Activated CD4-positive, alpha-beta memory T cell treated with anti-CD3 and anti-CD28 coated beads, Interleukin-2, amount 10 ng/mL, durations not matched to agents 7 days and 5 days (primary cell): ENCODE results near the gene CAMK2B. TPM values are rescaled to one million over a fixed set of nuclear protein-coding genes. Genes with fewer than 3 reads are reported as not detected.

Source experiments
- CTCF ChIA-PET: fragments of 350-600 bp; sonication (Branson Sonifier 250); formaldehyde crosslinking; loops from one replicate; lab custom pipeline; 2021; ENCODE audit warnings: antibody characterized with exemption, inconsistent platforms; lab: Charles Lee
- POLR2A ChIA-PET: fragments of 350-600 bp; sonication (Branson Sonifier 250); formaldehyde crosslinking; loops from one replicate; lab custom pipeline; 2021; ENCODE audit warnings: antibody characterized with exemption; lab: Charles Lee
- DNase-seq: peaks from one replicate; pipeline ENCODE4 v3.0.0-alpha.2; 2020
- H3K27ac Mint-ChIP-seq: one replicate; pipeline ENCODE4 v1.8.0; 2021; ENCODE audit warnings: mild to moderate bottlenecking, mixed read lengths
- H3K27me3 Mint-ChIP-seq: one replicate; pipeline ENCODE4 v1.8.0; 2021; ENCODE audit warnings: mixed read lengths
- H3K36me3 Mint-ChIP-seq: one replicate; pipeline ENCODE4 v1.8.0; 2021; ENCODE audit warnings: low read depth, mixed read lengths
- H3K4me1 Mint-ChIP-seq: one replicate; pipeline ENCODE4 v1.8.0; 2021; ENCODE audit warnings: mixed read lengths
- H3K4me3 Mint-ChIP-seq: one replicate; pipeline ENCODE4 v1.8.0; 2021; ENCODE audit warnings: mild to moderate bottlenecking, mixed read lengths
- H3K9me3 Mint-ChIP-seq: one replicate; pipeline ENCODE4 v1.8.0; 2021; ENCODE audit warnings: mixed read lengths
- total RNA-seq, 2 experiments: library from RNA; stranded (reverse); gene quantifications; one replicate each; pipeline ENCODE4 v1.2.3, GENCODE V29; 2021

CAMK2B gene
- total RNA-seq, 2 experiments from 2014 or later: 0.10 TPM; not detected in 1

DNA sequence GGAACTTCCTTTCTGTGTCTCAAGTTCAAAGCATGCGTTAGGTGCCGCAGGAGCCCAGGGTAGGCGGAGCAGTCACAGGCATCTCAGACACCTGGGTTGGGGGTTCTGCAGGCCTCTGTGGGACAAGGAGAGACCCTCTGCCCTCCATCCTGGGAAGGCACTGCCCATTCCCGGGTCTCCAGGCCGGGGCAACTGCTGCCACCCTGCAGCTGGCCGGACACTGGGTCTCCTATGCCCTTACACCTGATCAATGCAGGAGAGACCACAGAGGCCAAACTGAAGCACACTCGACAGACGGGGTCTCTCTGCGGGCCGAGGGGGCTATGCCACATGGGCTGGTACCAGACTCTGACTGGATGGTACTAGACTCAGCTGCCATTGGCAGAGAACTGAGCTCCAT lies 87.7 kb downstream of the CAMK2B start:
- Mint-ChIP-seq H3K4me3 (no peak overlapping the region), H3K27me3 (no peaks in the 10 kb centered on the region), H3K9me3 (no peaks in the 10 kb centered on the region), H3K36me3 (no peaks in the 10 kb centered on the region), H3K4me1 (no peaks in the 10 kb centered on the region), H3K27ac (no peak overlapping the region)
- ChIA-PET CTCF (no interaction called here), POLR2A (no interaction called here)
- no peak for DNase-seq

- Mint-ChIP-seq H3K36me3 (no peaks in the 10 kb centered on the region), H3K27me3 (no peaks in the 10 kb centered on the region), H3K27ac (no peak overlapping the region), H3K4me1 (no peaks in the 10 kb centered on the region), H3K9me3 (no peaks in the 10 kb centered on the region), H3K4me3 (no peak overlapping the region)
- ChIA-PET CTCF (no interaction called here), POLR2A (no interaction called here)
- no peak for DNase-seq
These were observed 89.1 kb downstream of the CAMK2B start for GRCh38 chr7:44236333-44236728.

- no peak overlapping the region for H3K4me3 Mint-ChIP-seq
- H3K4me1 Mint-ChIP-seq: no peaks in the 10 kb centered on the region
- CTCF ChIA-PET: no interaction called here
- no peaks in the 10 kb centered on the region for H3K27me3 Mint-ChIP-seq
- H3K27ac Mint-ChIP-seq: no peak overlapping the region
- no peaks in the 10 kb centered on the region for H3K36me3 Mint-ChIP-seq
- H3K9me3 Mint-ChIP-seq: no peaks in the 10 kb centered on the region
- POLR2A ChIA-PET: no interaction called here
- DNase-seq: no peak
These were observed 89.6 kb downstream of the CAMK2B start for GRCh38 chr7:44235582-44236332.

DNA sequence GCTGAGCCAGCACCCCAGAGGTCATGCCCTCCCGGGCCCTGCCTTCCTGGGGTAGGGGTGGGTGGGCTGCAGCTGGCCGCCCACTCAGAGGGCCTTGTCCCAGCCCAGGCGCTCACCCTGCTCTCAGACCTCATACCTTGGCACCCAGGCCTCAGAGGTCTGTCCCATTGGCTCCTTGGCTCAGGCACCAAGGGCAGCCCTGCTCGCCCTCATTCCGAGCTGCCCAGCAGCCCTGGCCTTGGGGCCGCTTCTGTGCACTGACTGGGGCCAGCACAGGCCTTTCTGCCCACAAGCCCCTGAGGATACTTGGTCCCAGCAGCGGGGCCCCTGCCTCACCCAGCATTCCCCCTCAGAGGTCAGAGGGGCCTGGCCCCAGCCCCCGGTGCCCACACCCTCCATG lies 90.3 kb downstream of the CAMK2B start:
- no peak overlapping the region for H3K4me3 Mint-ChIP-seq
- no peaks in the 10 kb centered on the region for H3K9me3 Mint-ChIP-seq
- no peak for DNase-seq
- ChIA-PET CTCF (no interaction called here), POLR2A (interaction anchor here (0.9 kb wide), 1 partner anchor 34 kb away, joined by 3 read pairs; no protein-coding TSS in a partner anchor)
- H3K36me3 Mint-ChIP-seq: no peaks in the 10 kb centered on the region
- H3K27me3 Mint-ChIP-seq: no peaks in the 10 kb centered on the region
- no peaks in the 10 kb centered on the region for H3K4me1 Mint-ChIP-seq
- no peak overlapping the region for H3K27ac Mint-ChIP-seq

DNA sequence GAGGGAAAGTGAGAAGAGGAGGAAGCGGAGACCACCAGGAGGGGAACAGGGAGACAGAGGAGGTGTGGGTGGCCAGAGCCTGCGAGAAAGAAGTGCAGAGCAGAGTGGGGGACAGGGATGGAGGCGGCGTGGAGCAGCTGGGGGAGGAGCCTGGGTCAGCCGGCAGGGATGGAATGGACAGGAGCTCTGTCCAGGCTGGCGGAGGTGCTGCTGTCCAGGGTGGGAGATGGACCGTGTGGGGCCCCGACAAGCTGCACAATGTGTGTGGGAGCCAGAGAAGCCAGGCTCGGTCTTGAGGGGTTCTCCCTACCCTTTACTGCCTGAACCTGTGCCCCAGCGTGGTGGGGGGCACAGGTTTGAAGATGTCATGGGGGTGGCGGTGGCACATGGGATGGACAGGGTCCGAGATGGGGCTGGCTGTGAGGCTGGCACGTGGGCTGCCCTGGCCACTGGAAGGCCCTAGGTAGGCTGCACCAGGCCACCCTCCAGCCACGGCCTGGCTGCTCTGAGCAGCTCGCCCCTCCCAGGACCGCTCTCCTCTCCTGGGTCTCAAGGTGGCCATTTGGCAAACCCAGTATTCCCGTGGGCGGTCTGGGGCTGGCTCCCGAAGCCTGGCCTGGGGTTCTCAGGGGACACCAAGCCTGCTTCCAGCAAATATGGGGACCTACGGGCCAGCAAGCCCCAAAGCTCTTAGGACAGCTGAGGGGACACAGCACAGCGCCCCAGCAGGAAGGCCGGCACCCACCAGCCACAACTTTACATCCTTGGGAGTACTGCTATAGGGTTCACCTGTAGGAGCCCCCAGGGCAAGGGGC lies 92.3 kb downstream of the CAMK2B start:
- ChIA-PET POLR2A (no interaction called here), CTCF (no interaction called here)
- Mint-ChIP-seq H3K27ac (no peak overlapping the region), H3K9me3 (no peaks in the 10 kb centered on the region), H3K4me3 (no peak overlapping the region), H3K36me3 (no peaks in the 10 kb centered on the region), H3K27me3 (no peaks in the 10 kb centered on the region), H3K4me1 (no peaks in the 10 kb centered on the region)
- DNase-seq: no peak

- H3K27ac Mint-ChIP-seq: no peak overlapping the region
- H3K9me3 Mint-ChIP-seq: no peaks in the 10 kb centered on the region
- CTCF ChIA-PET: no interaction called here
- no peak overlapping the region for H3K4me3 Mint-ChIP-seq
- POLR2A ChIA-PET: no interaction called here
- no peaks in the 10 kb centered on the region for H3K27me3 Mint-ChIP-seq
- H3K36me3 Mint-ChIP-seq: no peaks in the 10 kb centered on the region
- DNase-seq: no peak
- H3K4me1 Mint-ChIP-seq: no peaks in the 10 kb centered on the region
These were observed 93.0 kb downstream of the CAMK2B start for GRCh38 chr7:44232396-44232795.

GRCh38 chr7:44231088-44231487 lies 94.3 kb downstream of the CAMK2B start:
- Mint-ChIP-seq H3K36me3 (no peaks in the 10 kb centered on the region), H3K4me3 (no peak overlapping the region), H3K4me1 (no peaks in the 10 kb centered on the region), H3K27me3 (no peaks in the 10 kb centered on the region), H3K9me3 (no peaks in the 10 kb centered on the region), H3K27ac (no peak overlapping the region)
- CTCF ChIA-PET: no interaction called here
- POLR2A ChIA-PET: no interaction called here
- DNase-seq: no peak

DNA sequence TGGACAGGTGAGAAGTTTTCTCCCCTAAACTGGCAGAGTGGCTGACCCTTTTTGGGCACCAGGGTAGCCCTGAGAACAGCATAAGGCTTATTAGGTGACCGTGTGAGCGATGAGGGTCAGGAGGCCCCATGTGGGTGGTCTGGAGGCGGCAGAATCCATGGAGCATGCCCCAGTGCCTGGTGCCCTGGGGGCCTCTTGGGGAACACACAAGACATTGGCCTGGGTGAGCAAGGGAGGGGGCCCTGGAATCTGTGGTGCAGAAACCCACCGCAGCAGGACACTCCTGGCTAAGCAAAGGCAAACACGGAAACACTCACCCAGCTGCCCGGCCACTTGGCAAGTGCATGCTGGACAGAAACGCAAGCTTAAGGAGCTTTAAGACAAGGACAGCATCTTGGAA lies 95.1 kb downstream of the CAMK2B start:
- Mint-ChIP-seq H3K9me3 (no peaks in the 10 kb centered on the region), H3K4me3 (no peak overlapping the region), H3K4me1 (no peaks in the 10 kb centered on the region), H3K27me3 (no peaks in the 10 kb centered on the region), H3K27ac (no peak overlapping the region), H3K36me3 (no peaks in the 10 kb centered on the region)
- CTCF ChIA-PET: no interaction called here
- POLR2A ChIA-PET: no interaction called here
- no peak for DNase-seq

- CTCF ChIA-PET: no interaction called here
- Mint-ChIP-seq H3K36me3 (no peaks in the 10 kb centered on the region), H3K27me3 (no peaks in the 10 kb centered on the region), H3K4me3 (no peak overlapping the region), H3K4me1 (no peaks in the 10 kb centered on the region), H3K27ac (no peak overlapping the region), H3K9me3 (no peaks in the 10 kb centered on the region)
- POLR2A ChIA-PET: no interaction called here
- no peak for DNase-seq
These were observed 95.8 kb downstream of the CAMK2B start for GRCh38 chr7:44229546-44230105.

- Mint-ChIP-seq H3K36me3 (no peaks in the 10 kb centered on the region), H3K27me3 (peaks cover 5% of the 10 kb centered on the region), H3K9me3 (no peaks in the 10 kb centered on the region), H3K4me1 (no peaks in the 10 kb centered on the region), H3K4me3 (no peak overlapping the region), H3K27ac (no peak overlapping the region)
- POLR2A ChIA-PET: interaction anchor here (0.8 kb wide), 1 partner anchor 15 kb away, joined by 3 read pairs; no protein-coding TSS in a partner anchor
- CTCF ChIA-PET: no interaction called here
- DNase-seq: no peak
These were observed 96.6 kb downstream of the CAMK2B start for GRCh38 chr7:44228571-44229350.

GRCh38 chr7:44227911-44228310 lies 97.5 kb downstream of the CAMK2B start:
- DNase-seq: no peak
- H3K9me3 Mint-ChIP-seq: no peaks in the 10 kb centered on the region
- H3K4me1 Mint-ChIP-seq: no peaks in the 10 kb centered on the region
- peaks cover 6% of the 10 kb centered on the region for H3K27me3 Mint-ChIP-seq
- no peak overlapping the region for H3K4me3 Mint-ChIP-seq
- H3K36me3 Mint-ChIP-seq: no peaks in the 10 kb centered on the region
- ChIA-PET CTCF (no interaction called here), POLR2A (interaction anchor here (0.8 kb wide), 1 partner anchor 15 kb away, joined by 3 read pairs; no protein-coding TSS in a partner anchor)
- no peak overlapping the region for H3K27ac Mint-ChIP-seq

DNA sequence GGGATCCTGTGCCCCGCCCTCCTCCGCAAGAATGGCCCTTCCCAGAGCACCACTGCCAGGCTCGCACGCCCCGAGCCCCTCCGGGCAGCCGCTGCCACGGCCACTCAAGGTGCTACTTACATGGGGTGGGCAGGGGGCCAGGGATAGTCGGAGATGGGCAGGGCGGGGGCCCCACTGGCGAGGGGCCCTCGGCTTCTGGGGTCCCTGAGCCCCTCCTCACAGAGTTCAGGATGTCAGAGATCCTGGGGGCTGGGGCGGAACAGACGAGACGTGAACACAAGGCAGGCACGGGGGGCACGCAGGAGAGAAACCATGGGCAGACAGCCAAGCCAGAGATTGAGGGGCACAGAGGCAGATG lies 99.0 kb downstream of the CAMK2B start:
- Mint-ChIP-seq H3K4me3 (no peak overlapping the region), H3K9me3 (no peaks in the 10 kb centered on the region), H3K27ac (no peak overlapping the region), H3K27me3 (peaks cover 6% of the 10 kb centered on the region), H3K36me3 (no peaks in the 10 kb centered on the region), H3K4me1 (no peaks in the 10 kb centered on the region)
- ChIA-PET CTCF (no interaction called here), POLR2A (no interaction called here)
- no peak for DNase-seq
